HepG2 (cell line): ENCODE results near the gene DENND2D. TPM values are rescaled to one million over a fixed set of nuclear protein-coding genes. Genes with fewer than 3 reads are reported as not detected.

ENCODE experiments used
- ATF2 ChIP-seq: sonication (generic); formaldehyde crosslinking; IDR thresholded peaks from 2 replicates; pipeline ENCODE4 v1.4.0; 2020; ENCODE audit warnings: missing genetic modification reagents
- ATF7-NPFF ChIP-seq: sonication (generic); formaldehyde crosslinking; IDR thresholded peaks from 2 replicates; pipeline ENCODE4 v1.8.1; 2023; ENCODE audit warnings: mild to moderate bottlenecking, low read depth, missing genetic modification reagents, moderate library complexity
- DMTF1 ChIP-seq: sonication (generic); formaldehyde crosslinking; IDR thresholded peaks from 2 replicates; pipeline ENCODE4 v1.4.0; 2020; ENCODE audit warnings: mild to moderate bottlenecking, missing genetic modification reagents
- DNMT1 ChIP-seq: sonication (generic); formaldehyde crosslinking; IDR thresholded peaks from 2 replicates; pipeline ENCODE4 v1.5.1; 2020; ENCODE audit warnings: mild to moderate bottlenecking, missing genetic modification reagents
- MAF1 ChIP-seq: sonication (generic); formaldehyde crosslinking; IDR thresholded peaks from 2 replicates; pipeline ENCODE4 v1.5.0; 2020; ENCODE audit warnings: missing genetic modification reagents, borderline replicate concordance
- MAZ ChIP-seq, 2 experiments: sonication (generic) in 1 of 2; formaldehyde crosslinking in 1 of 2; IDR thresholded peaks; 2 replicates each; pipeline versions ENCODE4 v1.5.0 to v1.6.1; 2012 to 2020; ENCODE audit warnings: low read depth in 2 of 2, mild to moderate bottlenecking in 2 of 2, borderline replicate concordance in 1 of 2, improper control_type of control experiment in 1 of 2, low read length in 1 of 2, missing genetic modification reagents in 1 of 2, moderate library complexity in 1 of 2
- PPARG ChIP-seq: conservative IDR thresholded peaks from 2 replicates; pipeline ENCODE4 v1.6.1; 2016; ENCODE audit warnings: missing biosample characterization, missing genetic modification reagents
- TAF1 ChIP-seq: sonication (generic); formaldehyde crosslinking; IDR thresholded peaks from 2 replicates; pipeline ENCODE4 v1.4.0; 2020; ENCODE audit warnings: missing genetic modification reagents
- TBX2 ChIP-seq: sonication (generic); formaldehyde crosslinking; IDR thresholded peaks from 2 replicates; pipeline ENCODE4 v1.5.0; 2020; ENCODE audit warnings: missing genetic modification reagents, mild to moderate bottlenecking, borderline replicate concordance
- XRCC5 ChIP-seq: fragments of 200-400 bp; formaldehyde crosslinking; optimal IDR thresholded peaks from 2 replicates; pipeline ENCODE3; 2017; ENCODE audit warnings: mild to moderate bottlenecking, low read length
- YEATS2 ChIP-seq: sonication (generic); formaldehyde crosslinking; IDR thresholded peaks from 2 replicates; pipeline ENCODE4 v1.4.0; 2020; ENCODE audit warnings: missing genetic modification reagents, borderline replicate concordance
- YEATS4 ChIP-seq: sonication (generic); formaldehyde crosslinking; IDR thresholded peaks from 2 replicates; pipeline ENCODE4 v1.4.0; 2020; ENCODE audit warnings: missing genetic modification reagents, borderline replicate concordance
- ZIK1 ChIP-seq: sonication (generic); formaldehyde crosslinking; IDR thresholded peaks from 2 replicates; pipeline ENCODE4 v1.5.0; 2020; ENCODE audit warnings: mild to moderate bottlenecking, low read depth, missing genetic modification reagents, borderline replicate concordance
- ZNF121 ChIP-seq: sonication (generic); formaldehyde crosslinking; IDR thresholded peaks from 2 replicates; pipeline ENCODE4 v1.5.0; 2020; ENCODE audit warnings: mild to moderate bottlenecking, missing genetic modification reagents
- ZNF18 ChIP-seq: sonication (generic); formaldehyde crosslinking; IDR thresholded peaks from 2 replicates; pipeline ENCODE4 v1.8.0; 2022; ENCODE audit warnings: mild to moderate bottlenecking, missing genetic modification reagents; ENCODE audit not compliant: insufficient replicate concordance
- ZNF264 ChIP-seq: sonication (generic); formaldehyde crosslinking; IDR thresholded peaks from 2 replicates; pipeline ENCODE4 v1.4.0; 2020; ENCODE audit warnings: missing genetic modification reagents
- ZNF281 ChIP-seq: sonication (generic); formaldehyde crosslinking; IDR thresholded peaks from 2 replicates; pipeline ENCODE4 v1.4.0; 2020; ENCODE audit warnings: missing genetic modification reagents, borderline replicate concordance
- ZNF354B ChIP-seq: sonication (generic); formaldehyde crosslinking; IDR thresholded peaks from 2 replicates; pipeline ENCODE4 v1.8.0; 2022; ENCODE audit warnings: mild to moderate bottlenecking, missing genetic modification reagents
- ZNF558 ChIP-seq: sonication (generic); formaldehyde crosslinking; IDR thresholded peaks from 2 replicates; pipeline ENCODE4 v1.9.0; 2022; ENCODE audit warnings: mild to moderate bottlenecking, missing genetic modification reagents, borderline replicate concordance
- ZSCAN29 ChIP-seq: sonication (generic); formaldehyde crosslinking; conservative IDR thresholded peaks from 2 replicates; pipeline ENCODE4 v1.4.0; 2020; ENCODE audit warnings: mild to moderate bottlenecking, missing genetic modification reagents
- polyA plus RNA-seq, 8 experiments: library from polyadenylated mRNA; depleted of rRNA in 3 of 8; stranded (reverse) in 7 of 8; unstranded in 1 of 8; fragments of >200 nt; fragmentation: Illumina TruSeq in 4 of 8; extraction: Trizol in 4 of 8; gene quantifications; 2 replicates each; pipeline versions ENCODE4 v1.2.1 to v1.2.3, GENCODE V29; 2011 to 2016; ENCODE audit warnings: low read depth in 4 of 8, missing spikeins in 1 of 8, mixed read lengths in 1 of 8; ENCODE audit not compliant: insufficient read depth in 1 of 8
- total RNA-seq, 5 experiments: library from RNA; depleted of rRNA; stranded (reverse); fragments of >200 nt; fragmentation: Illumina TruSeq; extraction: Trizol; gene quantifications; 2 replicates each; pipeline ENCODE4 v1.2.3, GENCODE V29; 2016; ENCODE audit warnings: low read depth in 1 of 5

DENND2D gene
- total and polyA plus RNA-seq, 2 of the 13 experiments (the other 11 are each of a cell fraction or from before 2014, with no cell fraction given): 0.04 TPM; not detected in 1

- TF ChIP-seq ZNF281 (0 out of 2 replicates have a peak, but pooled peaks have one; percentile 23), PPARG (CRISPR knock-in tag) (0 out of 2 replicates have a peak, but pooled peaks have one; percentile 17), MAF1 (CRISPR knock-in tag) (0 out of 2 replicates have a peak, but pooled peaks have one; percentile 40), DNMT1 (CRISPR knock-in tag) (peak; percentile 18; the same call in 1 of the 2 replicates), MAZ (IDR thresholded peaks at IDR 0.05; ENCODE audit: borderline replicate concordance, low read depth, low read length) (no peak), MAZ (CRISPR knock-in tag; IDR thresholded peaks at IDR 0.05; ENCODE audit: low read depth) (peak; percentile 79), YEATS4 (CRISPR knock-in tag) (peak; percentile 76), ATF7-NPFF (CRISPR knock-in tag) (no peak), TBX2 (CRISPR knock-in tag) (peak; percentile 80), YEATS2 (CRISPR knock-in tag) (peak; percentile 67; the same call in 1 of the 2 replicates), ZNF121 (peak; percentile 88), ZNF558 (0 out of 2 replicates have a peak, but pooled peaks have one; percentile 23), ZSCAN29 (CRISPR knock-in tag) (no peak), XRCC5 (peak; percentile 76), ZNF18 (CRISPR knock-in tag) (peak; percentile 16), TAF1 (CRISPR knock-in tag) (peak; percentile 74), ZIK1 (CRISPR knock-in tag) (peak; percentile 80; the same call in 1 of the 2 replicates), DMTF1 (CRISPR knock-in tag) (no peak), ZNF354B (CRISPR knock-in tag) (no peak; the same call in 1 of the 2 replicates), ZNF264 (no peak), ATF2 (CRISPR knock-in tag) (0 out of 2 replicates have a peak, but pooled peaks have one; percentile 9)
Observed at GRCh38 chr1:111139956-111140679, 60.3 kb downstream of the DENND2D start, which contains the start of the genes CEPT1 and DRAM2 (continued).
